22Rv1 (cell line): ENCODE measurements around the gene CXCL3.

Experiments used
- H3K27ac ChIP-seq: fragments of 450-650 bp; 2 replicates; pipeline ENCODE4 v1.5.1; 2017
- CTCF ChIP-seq: fragments of 450-650 bp; IDR thresholded peaks from 2 replicates; pipeline ENCODE4 v1.5.1; 2017; ENCODE audit warnings: mild to moderate bottlenecking
- ZFX ChIP-seq: fragments of 450-650 bp; IDR thresholded peaks from 2 replicates; pipeline ENCODE4 v1.6.1; 2017; ENCODE audit warnings: antibody characterized with exemption, borderline replicate concordance

The CXCL3 gene

GRCh38 chr4:74059161-74059829 is 20.8 kb upstream of the CXCL3 start:
- H3K27ac ChIP-seq, result no peak overlapping the region
- TF ChIP-seq CTCF (no peak), ZFX (no peak)

GRCh38 chr4:74058048-74058651 is 19.7 kb upstream of the CXCL3 start:
- TF ChIP-seq CTCF, result no peak
- H3K27ac ChIP-seq, result no peak overlapping the region

- no peak for TF ChIP-seq ZFX
- TF ChIP-seq CTCF, result no peak
- no peak overlapping the region for H3K27ac ChIP-seq
These were observed 19.1 kb upstream of the CXCL3 start for GRCh38 chr4:74057588-74057987.

GRCh38 chr4:74056858-74057562 is 18.5 kb upstream of the CXCL3 start:
- no peak overlapping the region for H3K27ac ChIP-seq
- TF ChIP-seq CTCF (no peak), ZFX (no peak)

- H3K27ac ChIP-seq, result no peak overlapping the region
- TF ChIP-seq ZFX, result no peak
These were observed 17.8 kb upstream of the CXCL3 start for GRCh38 chr4:74056114-74056857.

- H3K27ac ChIP-seq, result no peak overlapping the region
- TF ChIP-seq ZFX, result no peak
These were observed 17.0 kb upstream of the CXCL3 start for GRCh38 chr4:74055498-74055897.

- H3K27ac ChIP-seq, result no peak overlapping the region
- TF ChIP-seq CTCF (no peak), ZFX (no peak)
These were observed 16.6 kb upstream of the CXCL3 start for GRCh38 chr4:74055096-74055495.

- no peak for TF ChIP-seq ZFX
- TF ChIP-seq CTCF, result 0 out of 2 replicates have a peak, but pooled peaks have one; percentile 10
- no peak overlapping the region for H3K27ac ChIP-seq
These were observed 16.1 kb upstream of the CXCL3 start for GRCh38 chr4:74054483-74055047.
